Hematopoietic multipotent progenitor cell (in vitro differentiated cells): Measurements from ENCODE around the gene KSR1. TPM values are rescaled to one million over a fixed set of nuclear protein-coding genes. Genes with fewer than 3 reads are reported as not detected.
"Not testable (repeated sequence)": the region's sequence is repeated elsewhere in the genome, so short reads cannot be mapped to it uniquely, and the experiment has no call there.

ENCODE experiments used
- DNase-seq, 3 donors: peaks; one replicate each; pipeline ENCODE4 v3.0.0-alpha.2; 2011 to 2015; ENCODE audit warnings: low read depth in 2 of 3, low spot score in 2 of 3
- small RNA-seq: library from RNA; depleted of rRNA; stranded (forward); fragments of <200 nt; gene quantifications from one replicate; pipeline ENCODE3, GENCODE V24; 2012
- total RNA-seq: library from RNA; depleted of rRNA; stranded (reverse); fragments of >200 nt; gene quantifications from one replicate; pipeline ENCODE4 v1.2.3, GENCODE V29; 2012

KSR1 gene
- total RNA-seq, 1 donor: 43.1 TPM

- no peak for DNase-seq
These were observed 213.6 kb downstream of the KSR1 start for GRCh38 chr17:27669850-27670249.

- no peak for DNase-seq
These were observed 214.7 kb downstream of the KSR1 start for GRCh38 chr17:27670791-27671590.

GRCh38 chr17:27671591-27671910 is 215.3 kb downstream of the KSR1 start:
- DNase-seq: no peak

GRCh38 chr17:27671977-27672480 is 215.8 kb downstream of the KSR1 start:
- DNase-seq: not testable (repeated sequence)

- no peak for DNase-seq
These were observed 218.1 kb downstream of the KSR1 start for GRCh38 chr17:27674335-27674734.

Small RNAs within 50 kb of the gene (small RNA-seq; reads per million reads assigned to genes)
- not detected for gene AC015688.5

Other genes with a start within 250 kb of the KSR1 start
- gene WSB1, start 162.3 kb upstream of the KSR1 start, total RNA-seq: 290 TPM
- gene LGALS9, start 174.7 kb downstream of the KSR1 start, total RNA-seq: 328 TPM